Fibroblast of pulmonary artery (primary cell): ENCODE data around the gene FHOD3.

ENCODE experiments used
- DNase-seq: peaks from one replicate; pipeline ENCODE4 v3.0.0-alpha.2; 2010; ENCODE audit warnings: low read depth
- H3K4me3 ChIP-seq: replicated peaks from 2 replicates; pipeline ENCODE4 v1.5.1; 2011; ENCODE audit warnings: low read depth, mild to moderate bottlenecking, control low read depth, low read length, moderate library complexity
- CTCF ChIP-seq: IDR thresholded peaks from 2 replicates; pipeline ENCODE4 v1.5.1; 2011; ENCODE audit warnings: mild to moderate bottlenecking, control low read depth, low read length, inconsistent platforms; ENCODE audit errors: missing control alignments

FHOD3 gene

GRCh38 chr18:36708366-36708765 lies 410.9 kb downstream of the FHOD3 start:
- DNase-seq = no peak
- no peak for TF ChIP-seq CTCF
- H3K4me3 ChIP-seq = no peak overlapping the region

GRCh38 chr18:36709315-36709714 lies 411.8 kb downstream of the FHOD3 start:
- no peak for TF ChIP-seq CTCF
- no peak for DNase-seq

GRCh38 chr18:36711014-36711725 lies 413.7 kb downstream of the FHOD3 start:
- no peak for TF ChIP-seq CTCF
- no peak overlapping the region for H3K4me3 ChIP-seq
- no peak for DNase-seq

More at GRCh38 chr18:36709315-36709714, 411.8 kb downstream of the FHOD3 start:
- no peak overlapping the region for H3K4me3 ChIP-seq

GRCh38 chr18:36711813-36712444 lies 414.4 kb downstream of the FHOD3 start:
- no peak for TF ChIP-seq CTCF
- peak; percentile 83 for DNase-seq
- no peak overlapping the region for H3K4me3 ChIP-seq

GRCh38 chr18:36714476-36714875 lies 417.0 kb downstream of the FHOD3 start:
- no peak for TF ChIP-seq CTCF
- no peak overlapping the region for H3K4me3 ChIP-seq
- no peak for DNase-seq

- no peak for TF ChIP-seq CTCF
- DNase-seq = no peak
- H3K4me3 ChIP-seq = no peak overlapping the region
These were observed 420.1 kb downstream of the FHOD3 start for GRCh38 chr18:36717422-36718110.
